ENCODE data around the gene IL13.
"Not testable (repeated sequence)": the region's sequence is repeated elsewhere in the genome, so short reads cannot be mapped to it uniquely, and the experiment has no call there.

The IL13 gene

GRCh38 chr5:132657676-132658380, at the start of gene IL13:
IL13 (plus strand) TSS chr5:132658173; CDS start chr5:132658187, 14 bp downstream.
- no peak for DNase-seq (ENCODE audit: low read depth)

GRCh38 chr5:132611965-132612364, 46.0 kb upstream of the IL13 start:
- no peak for DNase-seq (ENCODE audit: low read depth)

- DNase-seq (ENCODE audit: low read depth): no peak
Measured at GRCh38 chr5:132612846-132613245, 45.1 kb upstream of the IL13 start.

- DNase-seq (ENCODE audit: low read depth): no peak
Measured at GRCh38 chr5:132621699-132622098, 36.3 kb upstream of the IL13 start.

- no peak for DNase-seq (ENCODE audit: low read depth)
Measured at GRCh38 chr5:132622608-132623007, 35.4 kb upstream of the IL13 start.

DNA sequence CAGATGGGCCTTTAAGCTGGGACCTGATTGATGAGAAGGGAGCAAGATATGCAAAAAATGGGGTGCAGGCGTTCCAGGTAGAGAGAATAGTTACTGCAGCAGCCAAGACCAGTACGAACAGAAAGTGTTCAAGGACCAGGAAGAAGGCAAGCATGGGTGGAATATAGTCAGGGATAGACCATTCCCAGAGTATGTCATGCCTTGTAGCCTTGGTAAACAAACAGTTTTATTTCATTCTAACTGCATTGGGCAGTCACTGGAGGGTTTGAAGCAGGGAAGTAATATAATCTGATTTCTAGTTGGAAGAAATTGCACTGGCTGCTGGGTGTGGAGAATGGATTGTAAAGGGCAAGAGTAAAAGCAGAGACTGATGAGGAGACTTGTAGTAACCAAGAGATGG, 30.5 kb upstream of the IL13 start:
- DNase-seq (ENCODE audit: low read depth): no peak

DNA sequence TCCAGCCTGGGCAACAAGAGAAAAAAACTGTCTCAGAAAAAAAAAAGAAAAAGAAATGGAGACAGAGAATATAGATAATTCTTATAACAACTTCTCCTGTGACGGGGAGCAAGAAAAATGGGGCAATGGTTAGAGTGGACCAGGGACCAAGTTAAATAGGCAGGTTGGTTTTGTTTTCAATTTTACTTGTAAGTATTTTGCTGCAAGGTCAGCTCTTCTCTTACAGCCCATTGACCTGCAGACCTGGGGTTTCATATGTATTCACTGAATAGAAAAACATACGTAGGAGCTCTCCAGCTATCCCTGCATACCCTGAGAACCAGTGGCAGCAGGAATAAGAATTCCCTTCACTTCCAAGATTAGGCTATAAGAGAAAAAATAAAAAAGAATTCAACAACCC, 29.2 kb upstream of the IL13 start:
- no peak for DNase-seq (ENCODE audit: low read depth)

- no peak for DNase-seq (ENCODE audit: low read depth)
Measured at GRCh38 chr5:132629230-132629944, 28.6 kb upstream of the IL13 start.

DNA sequence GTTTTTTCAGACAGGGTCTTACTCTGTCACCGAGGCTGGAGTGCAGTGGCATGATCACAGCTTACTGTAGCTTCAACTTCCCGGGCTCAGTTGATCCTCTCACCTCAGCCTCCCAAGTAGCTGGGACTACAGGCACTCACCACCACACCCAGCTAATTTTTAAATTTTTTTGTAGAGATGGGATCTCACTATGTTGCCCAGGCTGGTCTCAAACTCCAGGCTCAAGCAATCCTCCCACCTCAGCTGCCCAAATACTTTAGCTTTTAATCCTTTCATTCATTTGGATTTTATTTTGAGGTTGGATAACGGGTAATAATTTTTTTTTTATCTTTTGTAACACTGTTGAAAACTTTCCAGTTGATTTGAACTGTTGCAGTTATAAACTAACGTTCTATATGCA, 24.4 kb upstream of the IL13 start:
- DNase-seq (ENCODE audit: low read depth): not testable (repeated sequence)

- no peak for DNase-seq (ENCODE audit: low read depth)
Measured at GRCh38 chr5:132635873-132636272, 22.1 kb upstream of the IL13 start.

- no peak for DNase-seq (ENCODE audit: low read depth)
Measured at GRCh38 chr5:132637241-132637640, 20.7 kb upstream of the IL13 start.

GRCh38 chr5:132639706-132640130, 18.3 kb upstream of the IL13 start:
- no peak for DNase-seq (ENCODE audit: low read depth)

GRCh38 chr5:132640613-132641012, 17.4 kb upstream of the IL13 start:
- DNase-seq (ENCODE audit: low read depth): no peak

- DNase-seq (ENCODE audit: low read depth): no peak
Measured at GRCh38 chr5:132641241-132641723, 16.7 kb upstream of the IL13 start.

- no peak for DNase-seq (ENCODE audit: low read depth)
Measured at GRCh38 chr5:132641841-132642240, 16.1 kb upstream of the IL13 start.

- DNase-seq (ENCODE audit: low read depth): no peak
Measured at GRCh38 chr5:132644177-132644576, 13.8 kb upstream of the IL13 start.

DNA sequence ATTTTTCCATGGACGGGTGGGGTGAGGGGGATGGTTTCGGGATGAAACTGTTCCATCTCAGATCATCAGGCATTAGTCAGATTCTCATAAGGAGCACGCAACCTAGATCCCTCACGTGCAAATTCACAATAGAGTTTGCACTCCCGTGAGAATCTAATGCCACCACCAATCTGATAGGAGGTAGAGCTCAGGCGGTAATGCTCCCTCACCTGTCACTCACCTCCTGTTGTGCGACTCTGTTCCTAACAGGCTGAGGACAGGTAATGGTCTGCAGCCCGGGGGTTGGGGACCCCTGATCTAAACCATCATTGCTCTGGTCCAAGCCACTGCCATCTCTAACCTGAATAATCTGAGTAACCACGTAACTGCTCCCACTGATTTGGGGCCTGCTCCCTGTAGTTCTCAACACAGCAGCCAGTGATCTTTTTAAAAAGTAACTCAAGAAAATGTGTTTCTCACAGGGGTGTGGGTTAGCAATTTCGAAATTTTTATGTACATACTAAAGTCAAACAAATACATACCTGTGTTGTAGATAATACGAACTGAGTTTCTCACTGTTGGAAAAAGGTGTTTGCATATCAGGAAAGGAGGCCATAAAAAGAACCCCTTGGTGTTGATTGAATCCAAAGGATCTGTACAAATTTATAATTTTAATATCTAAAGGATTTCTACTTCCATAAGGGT, 11.2 kb upstream of the IL13 start:
- DNase-seq (ENCODE audit: low read depth): no peak

DNA sequence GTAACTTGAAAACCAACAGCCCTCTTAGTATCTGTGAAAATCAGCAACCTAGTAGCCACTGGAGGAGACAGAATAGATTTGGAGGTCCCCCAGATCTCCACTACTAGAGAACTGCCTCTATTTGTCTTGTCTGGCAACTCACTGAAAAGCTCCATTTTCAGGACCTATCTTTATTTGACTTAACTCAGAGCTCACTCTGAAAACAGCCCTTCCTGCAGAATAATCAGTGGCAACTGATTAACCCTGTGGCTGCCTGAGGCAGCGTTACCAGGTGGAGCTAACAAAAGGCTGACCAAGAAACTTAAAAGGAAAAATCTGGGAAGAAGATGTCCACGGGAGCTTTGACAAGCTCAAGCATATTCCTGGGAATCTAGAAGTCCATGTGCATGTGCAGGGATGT, 10.5 kb upstream of the IL13 start:
- DNase-seq (ENCODE audit: low read depth): no peak

DNA sequence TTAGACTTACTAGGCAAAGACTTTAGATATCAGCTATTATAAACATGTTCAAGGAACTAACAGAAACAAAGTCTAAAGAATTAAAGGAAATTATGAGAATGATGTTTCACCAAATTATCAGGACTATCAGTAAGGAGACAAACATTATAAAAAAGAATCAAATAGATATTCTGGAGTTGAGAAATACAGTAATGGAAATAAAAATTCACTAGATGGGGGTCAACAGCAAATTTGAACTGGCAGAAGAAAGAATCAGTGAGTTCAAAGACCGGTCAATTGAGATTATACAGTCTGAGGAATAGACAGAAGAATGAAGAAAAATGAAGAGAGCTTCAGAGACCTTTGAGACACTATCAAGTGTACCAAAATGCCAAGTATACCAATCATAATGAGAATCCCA, 9.6 kb upstream of the IL13 start:
- DNase-seq (ENCODE audit: low read depth): no peak

GRCh38 chr5:132651838-132652469, 6.0 kb upstream of the IL13 start:
- no peak for DNase-seq (ENCODE audit: low read depth)

DNA sequence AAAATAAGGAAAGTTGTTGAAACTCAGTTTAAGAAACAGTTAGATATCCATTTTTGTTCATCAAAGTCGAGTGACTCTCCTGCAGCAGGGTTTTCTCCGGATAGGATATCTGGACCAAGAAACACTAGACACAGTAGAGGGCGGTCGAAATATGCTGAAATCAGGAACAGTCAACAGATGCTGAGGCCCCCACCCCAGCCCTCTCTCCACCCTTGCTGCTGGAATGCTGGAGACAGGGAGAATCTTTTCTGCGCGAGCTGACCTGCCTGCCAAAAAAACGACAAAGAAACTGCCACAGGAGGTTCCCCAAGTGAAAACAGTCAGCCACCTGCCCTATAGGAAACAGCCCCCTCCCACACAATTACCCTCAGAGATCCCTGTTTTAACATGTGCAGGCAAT, 4.3 kb upstream of the IL13 start:
- DNase-seq (ENCODE audit: low read depth): no peak

Measured in GM04504 (cell line).